Choroid plexus epithelial cell (primary cell): ENCODE measurements around the gene CLTC.

Source experiments
- DNase-seq: peaks from one replicate; pipeline ENCODE4 v3.0.0-alpha.2; 2010; ENCODE audit warnings: low read depth
- H3K4me3 ChIP-seq: 2 replicates; pipeline ENCODE4 v1.5.1; 2011; ENCODE audit warnings: low read depth, mild to moderate bottlenecking, control low read depth, low read length, moderate library complexity
- CTCF ChIP-seq: conservative IDR thresholded peaks from 2 replicates; pipeline ENCODE4 v1.5.1; 2011; ENCODE audit warnings: low read depth, mild to moderate bottlenecking, control low read depth, inconsistent platforms, low read length, moderate library complexity

The CLTC gene

DNA sequence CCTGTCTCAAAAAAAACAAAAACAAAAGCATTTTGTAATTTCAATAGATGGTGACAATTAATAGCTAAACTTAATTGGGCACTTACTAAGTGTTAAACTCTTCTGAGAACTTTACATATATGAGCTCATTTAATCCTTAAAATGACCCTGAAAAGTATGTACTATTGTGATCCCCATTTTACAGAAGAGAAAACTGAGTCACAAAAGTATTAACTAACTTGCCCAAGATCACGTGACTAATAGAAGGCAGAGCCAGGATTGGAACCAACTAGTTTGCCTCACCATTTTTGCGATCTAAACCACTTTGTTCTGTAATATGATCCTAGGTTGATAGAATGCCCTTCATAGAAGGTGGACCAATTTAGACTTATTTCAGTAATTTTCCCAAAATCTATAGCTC is 114.0 kb downstream of the CLTC start:
- H3K4me3 ChIP-seq: no peak overlapping the region
- no peak for DNase-seq
- TF ChIP-seq CTCF: no peak

DNA sequence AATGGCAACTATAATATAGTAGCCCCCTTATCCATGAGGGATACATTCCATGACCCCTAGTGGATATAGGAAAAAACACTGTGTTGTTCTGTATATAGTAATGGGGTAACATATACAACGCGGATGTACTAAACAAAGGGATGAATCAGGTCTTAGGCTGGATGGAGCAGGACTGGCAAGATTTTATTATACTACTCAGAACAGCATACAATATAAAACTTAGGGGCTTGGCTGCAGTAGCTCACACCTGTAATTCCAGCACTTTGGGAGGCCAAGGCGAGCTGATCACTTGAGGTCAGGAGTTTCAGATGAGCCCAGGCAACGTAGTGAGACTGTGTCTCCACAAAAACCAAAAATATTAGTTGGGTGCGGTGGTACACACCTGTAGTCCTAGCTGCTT is 114.5 kb downstream of the CLTC start:
- H3K4me3 ChIP-seq: no peak overlapping the region
- no peak for DNase-seq
- TF ChIP-seq CTCF: no peak

DNA sequence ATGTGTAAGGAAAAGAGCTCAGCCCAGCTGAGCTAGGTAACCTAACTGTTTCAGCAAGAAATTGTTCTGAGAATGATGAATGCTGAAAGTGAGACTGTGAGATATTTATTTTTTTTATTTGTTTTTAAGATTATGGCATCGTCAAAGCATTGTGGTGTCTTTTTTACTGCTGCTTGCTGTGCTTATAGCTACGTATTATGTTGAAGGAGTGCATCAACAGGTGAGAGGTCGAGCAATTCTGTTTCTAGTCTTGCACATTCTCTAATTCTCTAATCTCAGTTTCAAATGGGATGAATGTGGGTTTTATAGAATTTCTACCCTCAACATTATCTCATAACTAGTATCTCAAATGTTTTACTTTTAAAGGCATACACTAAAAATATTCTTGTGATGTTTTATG is 117.6 kb downstream of the CLTC start:
- no peak for DNase-seq
- no peak overlapping the region for H3K4me3 ChIP-seq
- TF ChIP-seq CTCF: no peak

GRCh38 chr17:59743842-59744241 is 124.1 kb downstream of the CLTC start:
- no peak for TF ChIP-seq CTCF
- DNase-seq: no peak
- no peak overlapping the region for H3K4me3 ChIP-seq

GRCh38 chr17:59745040-59745439 is 125.3 kb downstream of the CLTC start:
- no peak for DNase-seq
- TF ChIP-seq CTCF: no peak
- no peak overlapping the region for H3K4me3 ChIP-seq
